HG02938 (cell line): ENCODE measurements around the gene DUSP28.

Experiments used
- ATAC-seq: cut with Tn5 transposase; IDR thresholded peaks from one replicate; pipeline ENCODE4 v1.9.1; 2021; ENCODE audit warnings: mild to moderate bottlenecking, moderate library complexity; ENCODE audit not compliant: unreplicated experiment

Gene DUSP28

GRCh38 chr2:240584486-240585031 lies 24.4 kb downstream of the DUSP28 start:
- ATAC-seq = peak; percentile 47

- peak; percentile 30 for ATAC-seq
These were observed 24.9 kb downstream of the DUSP28 start for GRCh38 chr2:240585101-240585500.

- ATAC-seq = no peak
These were observed 25.6 kb downstream of the DUSP28 start for GRCh38 chr2:240585681-240586197.

GRCh38 chr2:240586198-240586918 lies 26.2 kb downstream of the DUSP28 start, which contains the start of gene CAPN10:
Gene CAPN10 (plus strand): TSS chr2:240586734. CDS start chr2:240586912, 178 bp downstream.
- peak; percentile 58 for ATAC-seq

GRCh38 chr2:240586919-240587800 lies 27.0 kb downstream of the DUSP28 start:
- peak; percentile 0 for ATAC-seq

GRCh38 chr2:240588006-240588655 lies 28.0 kb downstream of the DUSP28 start:
- ATAC-seq = no peak

- ATAC-seq = no peak
These were observed 28.5 kb downstream of the DUSP28 start for GRCh38 chr2:240588669-240589068.

GRCh38 chr2:240589375-240589774 lies 29.2 kb downstream of the DUSP28 start:
- no peak for ATAC-seq

- no peak for ATAC-seq
These were observed 29.8 kb downstream of the DUSP28 start for GRCh38 chr2:240589850-240590525.

- no peak for ATAC-seq
These were observed 30.5 kb downstream of the DUSP28 start for GRCh38 chr2:240590681-240591111.

- no peak for ATAC-seq
These were observed 31.1 kb downstream of the DUSP28 start for GRCh38 chr2:240591226-240591625.

- no peak for ATAC-seq
These were observed 31.6 kb downstream of the DUSP28 start for GRCh38 chr2:240591784-240592183.

- ATAC-seq = no peak
These were observed 33.0 kb downstream of the DUSP28 start for GRCh38 chr2:240593026-240593702.

GRCh38 chr2:240593703-240594451 lies 33.7 kb downstream of the DUSP28 start:
- ATAC-seq = no peak

- ATAC-seq = no peak
These were observed 34.6 kb downstream of the DUSP28 start for GRCh38 chr2:240594511-240595380.

- ATAC-seq = no peak
These were observed 35.4 kb downstream of the DUSP28 start for GRCh38 chr2:240595381-240596079.

GRCh38 chr2:240596080-240596460 lies 35.9 kb downstream of the DUSP28 start:
- ATAC-seq = no peak
